ENCODE measurements around the gene BCL10. TPM values are rescaled to one million over a fixed set of nuclear protein-coding genes. Genes with fewer than 3 reads are reported as not detected.

BCL10 gene
- 10 to 100 TPM; 25.6 to 45.7 (median 37.0) TPM for total RNA-seq

DNA sequence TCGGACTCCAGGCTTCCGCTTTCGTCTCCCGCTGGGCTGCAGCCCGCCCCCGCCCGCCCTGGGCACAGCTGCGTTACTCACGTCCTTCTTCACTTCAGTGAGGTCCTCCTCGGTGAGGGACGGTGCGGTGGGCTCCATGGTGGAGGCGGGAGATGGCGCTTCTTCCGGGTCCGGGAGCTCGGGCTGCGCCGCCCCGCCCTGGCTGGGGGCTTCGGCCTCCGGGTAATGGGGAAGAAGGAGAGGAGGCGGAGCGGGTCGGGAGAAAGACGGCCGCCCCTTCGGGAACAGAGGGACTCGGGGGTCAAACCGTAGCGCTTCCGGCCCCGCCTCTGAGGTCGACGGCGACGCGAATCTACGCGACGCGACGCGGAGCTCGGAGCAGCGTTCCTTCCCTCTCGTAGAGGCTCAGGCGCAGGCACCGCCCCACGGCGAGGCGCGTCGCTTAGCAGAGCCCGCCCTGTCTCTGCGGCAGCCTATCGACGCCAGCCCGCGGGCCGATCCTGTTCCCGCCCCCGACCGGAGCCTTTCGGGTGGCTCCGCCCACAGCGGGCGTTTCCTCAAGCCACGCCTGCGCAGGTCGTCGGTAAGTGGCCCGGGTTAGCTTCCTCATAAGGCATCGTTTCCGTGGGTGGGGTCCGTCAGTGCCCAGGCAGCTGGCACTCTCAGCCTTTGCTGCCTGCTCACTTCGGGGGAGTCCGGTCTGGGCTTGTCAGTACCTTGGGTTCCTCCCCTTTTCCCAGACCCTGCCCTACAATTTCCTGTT lies at the start of gene BCL10:
Gene BCL10 (minus strand): TSS at position 418 of the 763 bp plus-strand sequence. CDS start 280 bp downstream, at position 138.
- no peaks in the 10 kb centered on the region for H3K27me3 ChIP-seq
- TF ChIP-seq CTCF (IDR thresholded peaks at IDR 0.05): no peak
- peak; percentile 89 to 92 for TF ChIP-seq POLR2A (IDR thresholded peaks at IDR 0.05)

GRCh38 chr1:85325920-85326319 lies 49.5 kb upstream of the BCL10 start:
- Histone ChIP-seq H3K4me1 (peaks cover 0 to 6% (median 0%) of the 10 kb centered on the region in 4 donors), H3K36me3 (no peaks in the 10 kb centered on the region), H3K9me3 (no peaks in the 10 kb centered on the region), H3K27me3 (no peaks in the 10 kb centered on the region), H3K27ac (no peak overlapping the region), H3K4me3 (no peak overlapping the region)
- no peak for DNase-seq
- TF ChIP-seq CTCF (IDR thresholded peaks at IDR 0.05): no peak
- no peak for TF ChIP-seq POLR2A (IDR thresholded peaks at IDR 0.05)

More for the DNA sequence above, at the start of gene BCL10:
- H3K27ac ChIP-seq: peak within 1 kb of the TSS; percentile 97 to 100 (median 98)
- H3K36me3 ChIP-seq: no peaks in the 10 kb centered on the region
- no peaks in the 10 kb centered on the region for H3K9me3 ChIP-seq
- peaks cover 0 to 42% (median 8%) of the 10 kb centered on the region in 4 donors for H3K4me1 ChIP-seq
- peak; percentile 96 to 100 (median 99) for DNase-seq
- H3K4me3 ChIP-seq: peak within 1 kb of the TSS; percentile 86 to 93 (median 92)

GRCh38 chr1:85323770-85324169 lies 47.3 kb upstream of the BCL10 start:
- Histone ChIP-seq H3K27me3 (no peaks in the 10 kb centered on the region), H3K9me3 (no peaks in the 10 kb centered on the region), H3K36me3 (no peaks in the 10 kb centered on the region), H3K4me1 (no peaks in the 10 kb centered on the region), H3K4me3 (no peak overlapping the region), H3K27ac (no peak overlapping the region)
- DNase-seq: no peak
- TF ChIP-seq CTCF (IDR thresholded peaks at IDR 0.05) (no peak), POLR2A (IDR thresholded peaks at IDR 0.05) (no peak)

DNA sequence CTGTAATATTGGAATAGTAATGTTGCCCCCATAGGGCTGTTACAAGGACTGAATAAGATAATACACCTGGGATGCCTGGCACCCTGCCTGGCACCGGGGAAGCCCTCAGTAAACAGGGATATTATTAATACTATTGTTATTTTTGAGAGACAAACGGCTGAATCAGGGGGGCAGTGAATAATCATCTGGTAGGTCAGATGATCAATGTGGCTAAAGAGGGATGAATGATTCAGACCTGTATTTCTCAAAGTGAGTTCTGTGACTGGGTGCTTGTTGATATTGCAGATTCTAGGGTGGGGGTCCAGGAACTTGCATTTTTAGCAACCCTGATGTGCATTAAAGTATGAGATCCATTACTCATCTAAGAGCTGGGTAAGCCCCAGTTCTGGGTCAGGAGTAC lies 46.2 kb upstream of the BCL10 start:
- Histone ChIP-seq H3K4me1 (no peaks in the 10 kb centered on the region), H3K36me3 (no peaks in the 10 kb centered on the region), H3K27ac (no peak overlapping the region), H3K27me3 (no peaks in the 10 kb centered on the region), H3K9me3 (no peaks in the 10 kb centered on the region), H3K4me3 (no peak overlapping the region)
- DNase-seq: no peak
- TF ChIP-seq CTCF (IDR thresholded peaks at IDR 0.05): no peak
- TF ChIP-seq POLR2A (IDR thresholded peaks at IDR 0.05): no peak

- no peak for TF ChIP-seq POLR2A (IDR thresholded peaks at IDR 0.05)
- TF ChIP-seq CTCF (IDR thresholded peaks at IDR 0.05): no peak
- Histone ChIP-seq H3K27ac (no peak overlapping the region), H3K4me3 (no peak overlapping the region), H3K4me1 (no peaks in the 10 kb centered on the region), H3K36me3 (no peaks in the 10 kb centered on the region), H3K9me3 (no peaks in the 10 kb centered on the region), H3K27me3 (no peaks in the 10 kb centered on the region)
- DNase-seq: no peak
Measured at GRCh38 chr1:85321237-85321964, 45.0 kb upstream of the BCL10 start.
